ENCODE results near the gene EPOP. TPM values are rescaled to one million over a fixed set of nuclear protein-coding genes. Genes with fewer than 3 reads are reported as not detected.

EPOP gene
- total RNA-seq, 1 experiment from 2014 or later = 3.9 TPM

DNA sequence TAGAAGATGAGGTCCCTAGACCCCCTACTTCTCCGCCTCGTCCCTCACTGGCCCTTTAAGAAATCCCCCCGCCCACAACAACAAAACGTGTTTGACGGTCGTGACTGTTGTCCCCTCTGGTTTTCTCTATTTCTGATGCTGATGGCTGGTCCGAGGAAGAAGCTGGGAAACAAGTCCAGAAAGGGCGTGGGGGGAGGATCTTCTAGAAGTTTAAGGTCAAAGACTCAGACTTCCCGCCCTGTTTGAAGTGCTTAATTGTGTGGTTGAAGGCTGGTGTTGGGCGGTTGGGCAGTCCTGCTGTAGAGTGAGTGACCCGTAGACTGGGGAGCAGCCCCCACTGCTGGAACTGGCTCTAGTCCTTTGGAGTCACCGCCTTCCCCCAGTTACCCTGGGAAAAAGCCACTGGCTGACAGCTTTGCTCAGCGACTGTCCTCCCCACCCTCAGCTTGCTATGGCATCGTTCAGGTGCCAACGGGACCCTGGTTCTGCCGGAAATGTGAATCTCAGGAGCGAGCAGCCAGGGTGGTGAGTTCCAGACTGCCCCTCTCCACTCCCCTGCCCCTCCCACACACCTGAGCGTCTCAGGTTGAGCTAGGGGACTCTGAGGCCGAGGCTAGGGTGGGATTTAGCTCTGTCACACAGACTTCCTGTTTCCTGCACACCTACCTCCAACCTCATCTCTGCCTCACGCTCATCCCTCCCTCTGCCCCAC lies 31.9 kb upstream of the EPOP start:
- no peak for DNase-seq (ENCODE audit: low read depth)

DNA sequence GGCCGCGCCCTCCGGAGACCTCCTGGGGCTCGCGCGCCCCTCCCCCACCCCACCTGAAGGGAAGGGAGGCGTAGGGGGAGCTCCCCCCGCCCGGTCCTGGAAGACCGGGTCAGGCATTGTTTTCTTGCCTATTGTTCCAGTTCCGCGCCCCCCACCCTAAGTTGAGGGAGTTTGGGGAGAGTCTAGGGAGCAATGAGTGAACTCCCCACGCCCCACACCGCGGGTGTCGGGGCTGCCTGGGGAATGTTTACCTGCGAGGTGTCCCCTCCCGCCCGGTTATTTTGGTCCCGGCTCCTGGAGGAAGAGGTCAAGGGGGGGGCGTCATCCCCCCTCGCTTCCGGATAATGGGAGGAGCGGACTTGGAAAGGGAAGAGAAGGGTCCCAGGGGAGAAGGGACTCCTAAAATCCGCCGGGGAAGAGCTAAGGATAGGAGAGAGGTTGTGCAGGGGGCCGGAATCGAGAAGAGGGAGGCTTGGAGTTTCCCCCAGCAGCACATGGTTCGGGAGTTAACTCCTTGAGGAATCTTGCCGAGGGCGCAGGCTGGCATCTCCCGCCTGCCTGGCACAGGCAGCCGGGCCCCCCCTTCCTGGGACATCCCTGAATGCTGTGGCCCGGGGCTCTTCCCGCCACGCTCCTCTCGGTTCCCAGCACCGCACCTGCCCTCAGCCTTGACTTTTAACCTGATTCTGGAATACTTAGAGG lies 31.2 kb upstream of the EPOP start:
- DNase-seq (ENCODE audit: low read depth) = peak; percentile 40

DNA sequence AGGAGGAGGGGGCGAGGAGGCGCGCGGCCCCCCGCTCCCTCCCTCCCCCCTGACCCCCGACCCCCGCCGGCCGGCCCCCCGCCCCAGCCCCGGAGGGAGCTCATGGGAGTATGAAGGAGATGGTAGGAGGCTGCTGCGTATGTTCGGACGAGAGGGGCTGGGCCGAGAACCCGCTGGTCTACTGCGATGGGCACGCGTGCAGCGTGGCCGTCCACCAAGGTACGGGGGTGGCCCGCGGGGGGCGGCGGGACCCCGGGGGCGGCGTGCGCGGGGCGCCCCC lies 30.7 kb upstream of the EPOP start:
- no peak for DNase-seq (ENCODE audit: low read depth)

DNA sequence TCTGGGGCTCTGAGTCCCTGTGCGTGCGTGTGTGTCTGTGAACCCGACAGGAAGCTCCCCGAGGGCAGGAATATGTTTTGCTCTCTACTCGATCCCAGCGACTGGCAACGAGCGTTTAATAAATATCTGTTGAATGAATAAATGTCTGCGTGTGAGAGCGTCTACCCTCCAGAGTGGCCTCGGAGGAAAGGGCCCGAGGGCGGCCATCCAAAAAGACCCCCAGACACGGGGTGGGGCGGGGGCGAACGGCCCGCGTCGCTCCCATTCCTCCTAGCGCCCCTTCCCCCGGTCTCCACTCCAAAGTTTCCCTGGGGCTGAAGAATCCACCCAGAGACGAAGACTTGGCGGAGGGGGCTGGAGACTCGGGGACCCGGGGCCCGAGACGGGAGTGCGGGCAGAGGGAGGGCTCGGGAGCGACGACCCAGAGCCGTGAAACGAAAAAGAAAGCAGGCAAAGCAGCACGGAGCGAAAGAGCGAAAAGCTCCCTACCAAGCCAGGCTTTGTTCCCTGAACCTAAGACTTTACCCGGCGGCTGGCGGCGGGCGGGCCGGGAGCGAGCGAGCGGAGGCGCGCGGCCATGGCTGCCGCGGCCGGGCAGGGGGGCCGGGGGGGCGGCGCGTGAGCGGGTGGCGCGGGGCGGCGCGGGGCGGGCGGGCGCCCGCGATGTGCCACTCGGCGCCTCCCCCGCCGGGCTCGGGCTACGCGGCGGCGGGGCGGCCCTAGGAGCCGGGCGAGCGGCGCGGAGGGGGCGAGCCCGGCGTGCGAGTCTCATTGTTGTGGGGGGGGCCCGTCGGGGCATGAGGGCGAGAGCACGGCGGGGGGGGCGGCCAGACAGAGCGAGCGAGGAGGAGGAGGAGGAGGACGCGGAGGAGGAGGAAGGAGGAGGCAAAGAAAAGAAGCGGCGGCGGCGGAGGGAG lies 30.1 kb upstream of the EPOP start, which contains the start of gene MLLT6:
MLLT6 (plus strand) TSS at position 668 of the 917 bp plus-strand sequence. CDS start 360 bp downstream, outside the sequence.
- peak; percentile 59 for DNase-seq (ENCODE audit: low read depth)

DNA sequence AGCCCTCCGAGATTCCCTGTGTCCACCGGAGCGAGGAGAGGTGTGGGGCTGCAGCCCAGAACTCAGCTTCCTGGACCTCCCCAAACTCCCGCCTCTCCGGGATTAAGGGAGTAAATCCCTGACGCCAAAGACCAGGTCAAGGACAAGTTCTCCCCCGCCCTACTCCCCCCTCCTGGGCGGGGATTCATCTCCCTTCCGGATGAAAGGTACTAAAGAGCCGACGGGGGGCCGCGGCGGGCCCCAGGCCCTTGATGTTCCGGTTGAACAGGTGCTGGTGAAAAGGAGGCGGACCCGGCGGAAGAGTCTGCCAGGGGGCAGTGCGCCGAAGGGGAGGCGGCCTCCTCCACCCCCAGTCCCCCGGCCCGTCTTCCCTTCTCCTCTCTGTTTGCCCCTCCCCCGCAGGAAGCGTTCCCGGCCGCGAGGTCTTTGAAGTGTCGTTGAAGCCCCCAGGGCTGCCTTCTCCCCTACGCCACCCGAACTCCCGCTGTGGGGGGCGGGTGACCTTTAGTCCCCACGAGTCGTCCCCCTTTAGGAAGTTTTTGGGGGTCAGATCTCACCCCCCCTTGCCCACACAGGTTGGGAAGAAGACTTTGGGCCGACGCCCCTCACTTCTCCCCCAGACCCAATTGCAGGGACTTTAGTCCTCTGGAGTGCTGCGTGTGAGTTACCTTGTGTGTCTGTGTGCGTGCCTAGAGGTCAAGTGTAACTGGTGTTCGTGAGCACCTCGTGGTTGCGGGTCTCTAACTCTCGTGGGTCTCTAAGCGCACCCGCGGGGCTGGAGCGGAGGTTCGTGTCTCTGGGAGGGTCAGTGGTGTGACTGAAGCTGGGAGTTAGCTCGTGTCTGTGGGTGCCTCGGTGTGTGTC lies 29.2 kb upstream of the EPOP start:
- no peak for DNase-seq (ENCODE audit: low read depth)

DNA sequence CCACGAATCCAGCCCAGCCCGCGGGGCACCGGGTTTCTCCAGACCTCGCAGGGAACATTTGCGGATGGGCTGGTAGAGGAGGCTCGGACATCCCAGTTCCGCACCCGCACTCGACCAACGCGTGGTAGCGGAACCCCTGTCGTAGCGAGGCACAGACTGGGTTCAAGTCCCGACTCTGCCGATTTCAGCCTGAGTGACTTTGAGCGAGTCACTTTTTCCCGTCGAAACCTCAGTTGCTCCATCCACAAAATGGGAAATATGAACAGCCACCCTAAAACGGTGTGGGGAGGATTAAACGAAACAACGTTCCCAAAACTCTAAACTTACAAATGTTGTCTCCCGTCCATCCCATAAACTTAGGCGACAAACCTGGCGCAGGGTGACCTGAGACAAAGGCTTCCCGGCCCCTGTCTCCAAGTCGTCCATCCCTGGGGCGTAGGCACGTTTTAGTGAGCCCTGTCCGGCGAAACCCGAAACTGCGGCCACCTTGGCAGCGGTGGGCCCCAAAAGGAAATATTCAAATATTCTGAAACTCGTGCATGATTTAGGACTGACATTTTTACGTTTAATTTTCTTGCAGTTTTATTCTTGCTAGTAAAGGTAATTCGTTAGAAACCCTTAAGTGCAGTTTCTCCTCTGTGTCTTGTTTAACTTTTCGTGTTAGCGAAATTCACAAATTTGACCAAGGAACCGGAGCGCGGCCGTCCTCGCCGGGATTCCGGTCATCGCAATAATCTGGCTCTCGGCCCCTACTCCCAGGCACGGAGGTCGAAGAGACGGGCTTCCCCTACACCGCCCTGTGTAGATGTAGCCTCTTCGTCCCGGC lies 28.4 kb upstream of the EPOP start:
- no peak for DNase-seq (ENCODE audit: low read depth)

DNA sequence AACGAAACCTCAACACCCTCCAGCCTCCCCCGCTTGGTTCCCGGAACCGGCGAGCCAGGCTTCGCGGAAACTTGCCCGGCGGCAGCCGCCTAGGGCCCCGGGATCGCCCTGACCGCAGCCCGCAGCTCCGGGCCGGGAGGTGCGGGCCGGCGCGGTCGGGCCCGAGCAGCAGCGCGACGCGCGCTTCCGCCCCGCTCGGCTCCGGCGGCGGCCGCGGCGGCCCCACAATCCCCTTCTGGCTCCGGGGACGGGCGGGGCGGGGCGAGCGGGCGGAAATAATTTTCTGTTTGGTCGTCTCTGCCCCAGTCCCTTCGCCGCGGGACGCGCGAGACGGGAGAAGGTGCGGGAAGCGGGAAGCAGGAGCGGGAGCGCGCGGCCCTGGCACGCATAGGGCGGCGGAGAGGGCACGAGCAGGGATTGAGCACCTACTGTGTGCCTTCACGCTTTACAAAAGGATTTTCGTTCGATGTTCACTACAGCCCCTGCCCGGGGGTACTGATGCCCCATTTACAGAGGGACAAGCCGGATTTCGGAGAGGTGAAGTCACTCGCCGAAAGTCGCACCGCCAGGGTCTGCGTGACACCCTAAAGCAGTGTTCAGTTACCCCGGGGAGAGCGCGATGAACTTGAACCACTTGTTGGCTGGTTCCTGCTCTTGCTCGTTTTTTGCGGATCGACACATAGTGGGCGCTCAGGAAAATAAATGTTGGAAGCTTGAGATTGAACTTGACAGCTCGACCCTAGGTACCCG lies 27.6 kb upstream of the EPOP start:
- peak; percentile 81 for DNase-seq (ENCODE audit: low read depth)

DNA sequence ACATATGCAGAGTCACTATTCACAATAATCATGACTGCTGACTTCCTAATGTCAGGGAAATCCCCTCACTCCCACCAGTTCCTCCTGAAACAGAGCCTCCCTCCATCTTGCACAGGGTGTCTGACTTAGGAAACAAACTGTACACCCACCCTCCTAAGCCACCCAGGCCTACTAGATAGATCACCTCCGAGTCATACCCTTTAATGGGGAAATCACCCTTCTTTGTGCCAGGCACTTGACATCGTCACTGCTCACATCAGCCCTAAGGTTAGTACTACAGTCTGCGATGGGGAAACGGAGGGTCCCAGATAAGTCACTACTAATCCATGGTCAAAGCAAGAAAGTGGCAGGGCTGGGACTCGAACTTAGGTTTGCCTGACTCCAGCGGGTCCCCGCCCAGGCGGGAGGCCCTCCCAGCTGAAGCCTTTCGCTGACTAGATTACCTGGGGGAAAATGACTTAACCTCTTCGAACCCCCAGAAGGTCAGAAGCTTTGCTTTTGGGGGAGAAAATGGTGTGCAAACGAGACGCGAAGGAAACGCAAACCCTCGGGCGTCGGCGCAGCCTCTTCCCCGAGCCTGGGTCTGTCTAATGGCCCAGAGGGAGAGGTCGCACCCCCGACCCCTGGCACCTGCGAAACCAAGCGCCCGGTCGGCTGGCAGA lies 26.9 kb upstream of the EPOP start:
- DNase-seq (ENCODE audit: low read depth) = no peak

DNA sequence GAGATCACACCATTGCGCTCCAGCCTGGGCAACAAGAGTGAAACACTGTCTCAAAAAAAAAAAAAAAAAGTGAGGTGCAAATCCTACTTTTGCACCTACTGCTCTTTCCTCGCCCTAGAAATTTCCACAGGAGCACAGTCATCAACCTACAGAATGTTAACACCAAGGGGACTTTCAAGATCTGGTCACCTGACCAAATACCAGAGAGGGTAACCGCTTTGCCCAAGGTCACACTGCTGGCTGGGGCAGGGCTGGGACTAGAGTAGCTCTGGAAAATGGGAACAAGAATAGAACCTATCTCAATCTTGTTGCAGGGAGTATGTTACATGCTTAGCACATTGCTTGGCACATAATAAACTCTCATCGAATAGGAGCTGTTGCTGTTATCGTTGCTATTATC lies 24.0 kb upstream of the EPOP start:
- DNase-seq (ENCODE audit: low read depth) = no peak

DNA sequence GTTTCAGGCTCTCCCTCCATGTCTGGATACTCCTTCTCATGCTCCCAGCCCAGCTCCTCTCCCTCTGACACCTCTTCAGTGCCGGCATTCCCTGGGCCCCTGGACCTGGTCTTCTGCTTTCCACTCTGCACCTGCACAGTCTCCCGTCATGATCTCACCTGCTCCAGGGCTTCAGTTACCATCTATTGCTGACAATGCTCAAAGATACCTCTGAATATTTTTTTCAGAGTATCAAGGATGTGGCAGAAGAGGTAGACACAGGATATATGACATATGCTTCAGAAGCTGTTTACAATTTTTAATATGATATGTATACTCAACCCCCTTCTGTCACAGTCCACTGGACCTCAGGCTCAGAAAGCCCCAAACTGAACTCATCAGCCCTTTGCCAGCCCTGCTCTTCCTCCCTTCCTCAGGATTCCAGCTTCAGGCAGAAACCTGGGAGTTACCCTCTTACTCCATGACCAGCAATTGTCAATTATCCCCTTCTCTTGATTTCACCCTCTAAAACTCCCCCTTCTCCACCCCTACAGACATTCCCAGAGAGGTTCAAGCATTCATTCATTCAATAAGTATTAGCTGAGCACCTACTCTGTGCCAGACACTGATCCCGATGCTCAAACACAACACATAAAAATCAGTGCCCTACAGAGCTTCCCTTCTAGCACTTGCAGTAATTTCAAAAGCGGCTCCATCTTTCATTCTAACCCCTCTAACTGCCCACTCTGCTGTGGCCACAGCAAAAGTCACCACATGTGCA lies 22.5 kb upstream of the EPOP start:
- DNase-seq (ENCODE audit: low read depth) = no peak

DNA sequence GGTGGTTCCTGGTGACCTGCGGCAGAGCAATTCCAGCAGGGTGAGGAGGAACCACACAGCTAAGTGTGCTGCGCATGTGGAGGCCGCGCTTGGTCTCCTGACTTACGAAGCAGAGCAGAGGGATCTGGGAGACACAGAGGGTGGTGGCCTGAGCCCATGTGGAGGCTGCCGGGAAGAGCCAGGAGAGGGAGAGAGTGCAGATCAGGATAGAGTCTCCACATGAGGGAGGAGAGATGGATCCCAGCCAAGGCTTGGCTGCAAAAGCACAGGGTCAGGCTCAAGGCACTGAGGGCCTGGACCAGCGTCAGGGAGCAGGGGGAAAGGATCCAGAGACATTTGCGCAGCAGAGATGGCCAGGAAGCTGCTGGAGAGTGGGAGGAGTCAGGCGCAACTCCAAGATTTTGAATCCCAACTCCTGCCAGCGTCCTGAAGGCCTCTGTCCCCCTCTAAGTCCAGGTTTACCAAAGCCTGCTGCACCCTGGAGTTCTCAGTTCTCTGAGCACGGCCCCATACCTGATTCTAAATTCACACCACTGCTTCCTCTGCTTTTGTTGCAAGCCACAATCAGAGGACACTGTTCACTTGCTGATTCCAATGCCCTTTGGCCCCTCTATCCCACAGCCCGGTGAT lies 19.1 kb upstream of the EPOP start:
- DNase-seq (ENCODE audit: low read depth) = no peak

DNA sequence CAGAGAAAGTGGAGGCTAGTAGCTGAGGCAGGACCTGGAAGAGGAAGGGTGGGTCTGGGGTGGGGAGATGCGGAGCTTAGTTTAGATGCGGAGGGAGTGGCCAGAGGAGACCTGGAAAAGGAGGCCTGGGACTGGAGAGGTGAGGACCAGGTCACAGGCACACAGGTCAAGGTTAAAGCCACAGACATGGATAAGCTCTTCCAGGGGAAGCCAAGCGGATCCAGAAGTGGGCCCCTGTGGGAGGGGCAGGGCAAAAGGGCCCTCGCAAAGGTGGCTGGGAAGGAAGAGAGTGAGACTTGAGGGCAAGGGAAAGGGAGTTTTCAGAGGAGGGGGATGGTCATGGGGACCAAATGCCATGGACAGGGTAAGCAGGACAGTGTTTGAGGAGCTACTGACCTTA lies 16.4 kb upstream of the EPOP start:
- DNase-seq (ENCODE audit: low read depth) = no peak

DNA sequence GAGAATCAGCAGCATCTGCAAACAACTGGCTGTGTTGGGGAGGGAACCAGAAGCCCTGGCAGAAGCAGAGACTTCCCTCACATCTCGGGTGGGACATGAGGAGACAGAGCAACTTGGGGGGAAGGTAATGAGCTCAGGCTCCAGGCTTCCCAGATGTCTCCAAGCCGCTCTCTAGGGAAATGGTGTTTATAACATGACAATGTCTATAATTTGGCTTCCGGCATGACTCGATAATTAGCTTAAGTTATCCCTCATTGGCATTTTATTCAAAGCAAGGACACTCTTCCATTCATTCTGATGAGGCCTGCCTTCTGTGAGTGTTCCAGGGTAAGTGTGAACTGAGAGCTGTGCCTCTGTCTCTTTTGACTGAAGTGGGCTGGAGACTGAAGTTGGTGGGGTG lies 15.6 kb upstream of the EPOP start:
- DNase-seq (ENCODE audit: low read depth) = no peak

DNA sequence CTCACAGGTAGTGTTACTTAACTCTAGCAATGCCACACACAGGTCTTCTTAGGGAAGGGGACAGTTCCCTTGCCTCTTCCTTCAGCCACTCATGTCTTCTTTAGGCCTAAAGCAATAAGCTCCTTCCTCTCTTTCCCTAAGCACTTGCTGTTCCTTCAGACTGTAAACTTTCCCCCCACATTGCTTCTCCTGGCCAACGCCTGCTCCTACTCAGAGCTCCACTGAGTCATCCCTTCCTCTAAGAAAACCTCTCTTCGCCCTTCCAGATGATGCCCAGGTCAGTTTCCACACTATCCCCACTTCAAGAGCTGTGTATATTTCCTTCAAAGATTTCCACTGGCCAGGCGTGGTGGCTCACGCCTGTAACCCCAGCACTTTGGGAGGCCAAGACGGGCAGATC lies 12.5 kb upstream of the EPOP start:
- peak; percentile 76 for DNase-seq (ENCODE audit: low read depth)

DNA sequence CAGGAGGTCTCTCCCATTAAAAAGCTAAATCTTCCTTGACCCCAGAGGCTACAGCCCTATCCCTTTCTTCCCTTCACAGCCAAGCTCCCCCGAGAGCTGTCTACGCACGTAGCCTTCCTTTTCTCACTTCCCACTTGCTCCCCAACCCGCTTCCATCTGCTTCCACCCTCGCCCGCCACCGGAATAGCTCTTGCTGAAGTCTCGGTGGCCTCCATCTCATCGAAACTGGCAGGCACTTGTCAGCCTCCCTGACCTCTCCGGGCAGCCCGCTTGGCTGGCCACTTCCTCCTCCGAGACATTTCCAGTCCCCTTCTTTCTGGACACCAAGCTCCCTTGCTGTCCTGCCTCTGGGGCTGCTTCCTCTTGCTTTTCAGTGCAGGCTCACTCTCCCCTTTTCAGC lies 10.7 kb upstream of the EPOP start:
- DNase-seq (ENCODE audit: low read depth) = no peak

DNA sequence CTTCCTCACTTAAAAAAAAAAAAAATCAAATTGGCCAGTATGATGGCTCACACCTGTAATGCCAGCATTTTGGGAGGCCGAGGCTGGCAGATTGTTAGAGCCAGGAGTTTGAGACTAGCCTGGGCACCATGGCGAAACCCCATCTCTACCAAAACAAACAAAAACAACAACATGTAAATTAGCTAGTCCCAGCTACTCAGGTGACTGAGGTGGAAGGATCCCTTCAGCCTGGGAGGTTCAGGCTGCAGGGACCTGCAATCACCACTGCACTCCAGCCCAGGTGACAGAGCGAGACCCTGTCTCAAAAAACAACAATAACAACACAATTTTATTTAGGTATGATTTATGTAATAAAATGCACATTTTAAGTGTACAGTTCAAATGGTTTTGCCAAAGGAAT lies 6.3 kb upstream of the EPOP start:
- DNase-seq (ENCODE audit: low read depth) = no peak

DNA sequence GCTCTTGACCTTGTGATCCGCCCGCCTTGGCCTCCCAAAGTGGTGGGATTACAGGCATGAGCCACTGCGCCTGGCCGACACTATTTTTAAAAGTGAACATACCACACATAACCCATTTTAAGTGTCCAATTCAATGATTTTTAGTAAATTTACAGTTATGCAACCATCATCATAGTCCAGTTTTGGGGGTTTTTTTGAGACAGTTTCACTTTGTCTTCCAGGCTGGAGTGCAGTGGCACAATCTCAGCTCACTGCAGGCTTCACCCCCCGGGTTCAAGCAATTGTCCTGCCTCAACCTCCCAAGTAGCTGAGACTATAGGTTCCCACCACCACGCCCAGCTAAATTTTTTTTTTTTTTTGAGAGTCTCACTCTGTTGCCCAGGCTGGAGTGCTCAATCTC lies 3.1 kb upstream of the EPOP start:
- no peak for DNase-seq (ENCODE audit: low read depth)
